Left ventricle myocardium inferior (tissue), 1 donor: ENCODE data around the gene KIF20A. TPM values are rescaled to one million over a fixed set of nuclear protein-coding genes. Genes with fewer than 3 reads are reported as not detected.

ENCODE experiments used
- DNase-seq: peaks from one replicate; pipeline ENCODE4 v3.0.0-alpha.2; 2020
- H3K27ac ChIP-seq: fragments of 200-600 bp; replicated peaks from 2 replicates; pipeline ENCODE4 v1.8.0; 2021
- H3K27me3 ChIP-seq: fragments of 200-600 bp; 2 replicates; pipeline ENCODE4 v1.8.0; 2021; ENCODE audit warnings: low read depth
- H3K36me3 ChIP-seq: fragments of 200-600 bp; 2 replicates; pipeline ENCODE4 v1.8.0; 2021
- H3K4me1 ChIP-seq: fragments of 200-600 bp; 2 replicates; pipeline ENCODE4 v1.8.0; 2021
- H3K4me3 ChIP-seq: fragments of 200-600 bp; 2 replicates; pipeline ENCODE4 v1.8.0; 2021; ENCODE audit warnings: mild to moderate bottlenecking, moderate library complexity
- H3K9me3 ChIP-seq: fragments of 200-600 bp; replicated peaks from 2 replicates; pipeline ENCODE4 v1.8.0; 2021
- intact Hi-C: fragments of 100-400 bp; cut with micrococcal nuclease; formaldehyde crosslinking; loops from one replicate; pipeline ENCODE4 v1.11.0; 2022
- total RNA-seq: library from RNA; stranded (reverse); fragmentation: NEBNext Ultra II Directional; extraction: Animal tissue kit (Norgen Biotek cat#: 25700); gene quantifications from one replicate; pipeline ENCODE4 v1.2.1, GENCODE V29; 2021
- TF ChIP-seq, protein P1 (sequence below): fragments of 200-600 bp; IDR thresholded peaks from 2 replicates; pipeline ENCODE4 v1.8.0; 2021; ENCODE audit warnings: antibody characterized with exemption, mild to moderate bottlenecking, borderline replicate concordance
- donor health status: DM: no; HTN: yes; CAD: no; lungs with severe emphysema.

KIF20A gene
- total RNA-seq, 1 donor from 2014 or later, result 0.77 TPM

DNA sequence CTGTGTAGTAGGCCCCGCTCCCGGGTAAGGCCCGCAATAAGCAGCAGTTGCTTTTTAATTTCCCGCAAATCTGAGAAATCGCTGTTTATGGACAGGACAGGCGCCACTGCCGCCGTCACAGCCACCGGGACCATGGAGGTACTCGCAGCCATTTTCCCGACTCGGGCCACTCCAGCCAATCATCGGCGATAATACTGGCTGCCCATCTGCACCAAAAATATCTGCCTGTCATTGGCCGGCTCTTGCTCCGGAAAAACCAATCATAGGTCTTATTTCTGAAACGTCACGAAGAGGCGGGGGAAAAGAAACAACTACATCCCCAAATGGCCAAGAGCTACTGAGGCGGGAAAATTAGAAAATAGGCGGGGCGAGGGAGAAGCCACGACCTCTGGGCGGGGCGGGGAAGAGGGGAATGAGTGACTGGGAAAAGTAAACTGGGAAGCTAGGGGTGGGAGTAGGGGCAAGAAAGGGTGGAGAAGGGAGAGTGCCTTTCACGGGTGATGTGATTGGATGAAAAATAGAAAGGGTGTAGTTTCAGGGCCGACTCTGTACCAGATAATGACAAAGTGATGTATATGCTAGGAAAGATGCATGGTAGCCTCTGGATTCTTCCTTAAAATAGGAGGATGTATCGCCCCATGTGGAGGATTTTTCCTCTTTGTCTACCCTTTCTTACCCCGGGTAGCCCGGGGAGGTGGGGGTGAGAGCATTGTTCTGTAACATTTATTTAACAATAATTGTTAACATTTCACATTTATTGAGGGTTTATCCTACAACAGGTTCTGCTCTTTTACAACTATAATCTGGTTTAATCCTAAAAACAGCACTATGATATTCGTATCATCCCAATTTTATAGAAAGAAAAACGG, 34.5 kb downstream of the KIF20A start, which contains the start of gene CDC23:
CDC23 (minus strand) TSS at position 163 of the 869 bp plus-strand sequence; CDS start at position 152, 11 bp downstream.
- H3K36me3 ChIP-seq, result peaks cover 14% of the 10 kb centered on the region
- peak within 1 kb of the TSS; percentile 98 for H3K4me3 ChIP-seq
- no peaks in the 10 kb centered on the region for H3K9me3 ChIP-seq
- intact Hi-C loops, result no loop called here
- peak within 1 kb of the TSS; percentile 81 for H3K27ac ChIP-seq
- DNase-seq, result peak; percentile 88
- TF ChIP-seq, protein P1, sequence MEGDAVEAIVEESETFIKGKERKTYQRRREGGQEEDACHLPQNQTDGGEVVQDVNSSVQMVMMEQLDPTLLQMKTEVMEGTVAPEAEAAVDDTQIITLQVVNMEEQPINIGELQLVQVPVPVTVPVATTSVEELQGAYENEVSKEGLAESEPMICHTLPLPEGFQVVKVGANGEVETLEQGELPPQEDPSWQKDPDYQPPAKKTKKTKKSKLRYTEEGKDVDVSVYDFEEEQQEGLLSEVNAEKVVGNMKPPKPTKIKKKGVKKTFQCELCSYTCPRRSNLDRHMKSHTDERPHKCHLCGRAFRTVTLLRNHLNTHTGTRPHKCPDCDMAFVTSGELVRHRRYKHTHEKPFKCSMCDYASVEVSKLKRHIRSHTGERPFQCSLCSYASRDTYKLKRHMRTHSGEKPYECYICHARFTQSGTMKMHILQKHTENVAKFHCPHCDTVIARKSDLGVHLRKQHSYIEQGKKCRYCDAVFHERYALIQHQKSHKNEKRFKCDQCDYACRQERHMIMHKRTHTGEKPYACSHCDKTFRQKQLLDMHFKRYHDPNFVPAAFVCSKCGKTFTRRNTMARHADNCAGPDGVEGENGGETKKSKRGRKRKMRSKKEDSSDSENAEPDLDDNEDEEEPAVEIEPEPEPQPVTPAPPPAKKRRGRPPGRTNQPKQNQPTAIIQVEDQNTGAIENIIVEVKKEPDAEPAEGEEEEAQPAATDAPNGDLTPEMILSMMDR, result no peak
- H3K4me1 ChIP-seq, result peaks cover 33% of the 10 kb centered on the region
- no peaks in the 10 kb centered on the region for H3K27me3 ChIP-seq

DNA sequence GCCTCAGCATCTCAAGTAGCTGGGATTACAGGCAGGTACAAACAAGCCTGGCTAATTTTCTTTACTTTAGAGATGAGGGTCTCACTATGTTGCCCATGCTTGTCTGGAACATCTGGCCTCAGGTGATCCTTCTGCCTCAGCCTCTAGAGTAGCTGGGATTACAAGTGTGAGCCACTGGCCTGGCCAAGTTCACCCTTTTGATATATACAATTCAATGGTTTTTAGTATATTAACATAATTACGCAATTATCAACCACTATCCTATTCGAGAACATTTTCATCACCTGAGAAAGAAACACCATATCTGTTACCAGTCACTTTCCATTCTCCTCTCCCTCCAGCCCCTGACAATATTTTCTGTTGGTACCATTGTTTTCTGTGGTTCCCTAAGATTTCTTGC, 37.9 kb downstream of the KIF20A start:
- no peak overlapping the region for H3K27ac ChIP-seq
- peaks cover 19% of the 10 kb centered on the region for H3K4me1 ChIP-seq
- TF ChIP-seq, protein P1, result no peak
- H3K27me3 ChIP-seq, result no peaks in the 10 kb centered on the region
- H3K36me3 ChIP-seq, result no peaks in the 10 kb centered on the region
- H3K4me3 ChIP-seq, result no peak overlapping the region
- DNase-seq, result no peak
- no peaks in the 10 kb centered on the region for H3K9me3 ChIP-seq
- intact Hi-C loops, result no loop called here

DNA sequence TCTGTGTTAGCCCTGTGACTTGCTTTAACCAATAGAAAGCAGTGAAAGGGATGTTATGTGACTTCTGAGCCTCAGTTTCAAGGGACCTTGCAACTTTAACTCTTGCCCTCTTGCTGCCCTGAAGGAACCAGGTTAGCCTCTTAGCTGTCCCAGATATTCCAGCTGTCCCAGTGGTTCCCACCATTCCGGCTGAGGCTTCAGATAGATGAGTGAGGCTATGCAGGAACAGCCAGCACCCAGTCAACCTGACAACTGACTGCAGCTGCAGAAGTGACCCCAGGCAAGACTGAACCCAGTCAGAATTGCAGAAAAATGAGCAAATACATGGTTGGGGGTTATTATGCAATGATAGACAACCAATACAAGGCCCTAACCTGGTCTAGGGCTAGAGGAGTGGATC, 44.6 kb downstream of the KIF20A start:
- intact Hi-C loops, result no loop called here
- no peak for DNase-seq
- Histone ChIP-seq H3K4me1 (no peaks in the 10 kb centered on the region), H3K4me3 (no peak overlapping the region), H3K27me3 (no peaks in the 10 kb centered on the region), H3K9me3 (peaks cover 17% of the 10 kb centered on the region), H3K36me3 (no peaks in the 10 kb centered on the region), H3K27ac (no peak overlapping the region)
- TF ChIP-seq, protein P1, result no peak

DNA sequence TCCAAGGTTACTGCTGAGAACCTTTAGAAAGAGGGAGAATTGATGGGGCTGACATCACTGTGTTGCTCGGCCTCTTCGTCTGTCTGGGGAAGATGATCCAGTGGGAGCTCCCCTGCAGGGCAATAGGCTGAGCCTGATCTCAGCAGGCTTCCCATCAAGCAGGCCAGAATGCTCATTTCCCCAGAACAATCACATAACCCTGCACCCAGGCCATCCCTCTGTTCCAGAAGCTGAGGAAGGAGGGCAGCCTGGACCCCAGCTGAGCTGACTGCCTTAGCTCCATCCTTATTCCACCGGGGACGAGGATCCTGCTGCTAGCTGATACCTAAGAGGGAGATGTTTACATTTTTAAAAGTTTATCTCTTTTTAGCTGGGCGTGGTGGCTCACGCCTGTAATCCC, 45.8 kb downstream of the KIF20A start:
- Histone ChIP-seq H3K27me3 (no peaks in the 10 kb centered on the region), H3K4me3 (no peak overlapping the region), H3K9me3 (peaks cover 17% of the 10 kb centered on the region), H3K4me1 (peaks cover under 1% of the 10 kb centered on the region), H3K36me3 (no peaks in the 10 kb centered on the region), H3K27ac (no peak overlapping the region)
- intact Hi-C loops, result no loop called here
- TF ChIP-seq, protein P1, result no peak
- no peak for DNase-seq

DNA sequence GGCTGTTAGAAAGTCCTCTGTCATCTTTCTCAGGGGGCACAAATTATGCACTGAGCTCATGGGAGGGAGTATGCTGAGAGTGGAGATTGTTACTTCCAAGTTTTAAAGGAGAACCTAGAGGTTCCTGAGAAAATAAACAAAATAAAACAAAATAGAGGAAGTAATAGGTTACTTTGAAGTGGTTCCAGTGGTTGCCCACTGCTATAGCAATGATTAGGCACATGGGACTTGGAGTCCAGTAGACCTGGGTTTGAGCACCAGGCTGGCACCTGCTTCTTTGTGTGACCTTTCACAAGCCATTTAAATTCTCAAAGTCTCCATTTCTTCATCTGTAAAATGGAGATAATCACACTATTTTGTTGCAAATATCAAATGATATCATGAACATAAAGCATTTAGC, 48.0 kb downstream of the KIF20A start:
- Histone ChIP-seq H3K27ac (no peak overlapping the region), H3K27me3 (no peaks in the 10 kb centered on the region), H3K36me3 (no peaks in the 10 kb centered on the region), H3K4me1 (peaks cover 16% of the 10 kb centered on the region), H3K9me3 (peaks cover 17% of the 10 kb centered on the region), H3K4me3 (no peak overlapping the region)
- DNase-seq, result no peak
- TF ChIP-seq, protein P1, result no peak
- intact Hi-C loops, result no loop called here
